ENCODE measurements around the gene SLC25A47. TPM values are rescaled to one million over a fixed set of nuclear protein-coding genes. Genes with fewer than 3 reads are reported as not detected.
A peak's percentile ranks its signal among the peaks of the same experiment; 100 is the strongest.

The SLC25A47 gene
- total and polyA plus RNA-seq, 8 donors, result 0.07 to 0.28 (median 0.12) TPM; not detected in 4

- no peaks in the 10 kb centered on the region for H3K36me3 ChIP-seq
- ATAC-seq (no peak), DNase-seq (peak in 1 of 6 donors; percentile 44), FAIRE-seq (no peak)
- peak overlapping the region in 2 of 4 donors; percentile 53 to 87 for H3K4me3 ChIP-seq
- intact Hi-C loops (cut with DNase I), result loop anchor here in 1 of 3 donors (10.0 kb wide), 1 partner anchor 91 kb away; the partner anchor contains the start of gene WDR25
- no peaks in the 10 kb centered on the region for H3K9me3 ChIP-seq
- no peaks in the 10 kb centered on the region for H3K4me1 ChIP-seq
- no peaks in the 10 kb centered on the region for H3K27me3 ChIP-seq
- TF ChIP-seq CTCF (IDR thresholded peaks at IDR 0.05), result no peak
- WGBS, 2 donors, result 58% methylated on average over 26 of the region's 26 CpGs
- peak overlapping the region in 3 of 4 donors; percentile 57 to 89 (median 69) for H3K27ac ChIP-seq
Observed at GRCh38 chr14:100283984-100284881, 38.9 kb upstream of the SLC25A47 start.

DNA sequence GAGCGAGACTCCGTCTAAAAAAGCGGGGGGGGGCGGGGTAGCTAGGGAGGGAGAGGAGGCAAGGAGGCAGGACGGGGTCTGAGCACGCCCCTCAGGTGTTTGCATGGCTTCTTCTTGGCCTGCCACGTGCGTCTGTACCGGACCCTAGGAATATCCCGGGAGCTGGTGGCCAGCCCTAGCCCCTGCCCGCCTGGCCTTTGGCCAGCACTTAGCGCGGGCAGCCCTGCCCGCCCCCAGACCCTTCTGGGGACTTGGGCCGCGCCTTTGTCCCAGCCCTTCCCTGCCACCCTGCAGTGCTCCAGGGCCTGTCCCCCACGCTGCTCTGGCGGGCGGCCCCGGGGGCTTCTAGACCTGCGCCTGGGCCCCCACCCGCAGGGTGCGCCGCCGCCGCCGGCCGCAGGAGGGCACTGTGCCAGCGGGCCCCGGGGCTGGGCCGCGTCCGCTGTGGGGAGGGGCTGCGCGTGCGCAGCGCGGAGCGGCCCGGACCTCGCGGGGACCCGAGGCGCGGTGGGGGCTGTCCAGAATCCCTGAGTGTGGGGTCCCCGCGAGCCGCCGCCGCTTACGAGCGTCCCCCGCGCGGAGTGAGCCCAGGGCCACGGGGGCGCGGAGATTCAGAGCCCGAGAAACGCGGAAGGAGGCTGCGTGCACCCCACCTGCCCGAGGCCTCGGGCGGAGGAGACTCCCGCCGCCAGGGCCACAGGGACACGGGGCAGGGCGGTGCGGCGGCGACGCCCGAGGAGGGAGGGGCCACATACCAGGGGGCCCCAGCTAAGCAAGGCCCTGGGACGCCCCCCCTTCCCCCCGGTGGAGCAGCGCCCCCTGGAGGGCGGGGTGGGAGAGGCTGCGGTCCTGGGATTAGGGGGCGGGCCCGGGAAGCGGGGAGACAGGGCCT lies 37.9 kb upstream of the SLC25A47 start:
- Histone ChIP-seq H3K4me3 (peak overlapping the region; percentile 41 to 87 (median 60)), H3K36me3 (no peaks in the 10 kb centered on the region), H3K27ac (peak overlapping the region; percentile 57 to 89 (median 78)), H3K27me3 (no peaks in the 10 kb centered on the region), H3K9me3 (no peaks in the 10 kb centered on the region), H3K4me1 (no peaks in the 10 kb centered on the region)
- ATAC-seq (peak; percentile 93 to 96 (median 96)), FAIRE-seq (no peak), DNase-seq (peak; percentile 59 to 95 (median 79))
- peak; percentile 55 to 68 (median 61) for TF ChIP-seq CTCF (IDR thresholded peaks at IDR 0.05)
- 0 to 1% methylated on average over 63 to 82 of the region's 82 CpGs for WGBS, 2 donors
- intact Hi-C loops (cut with DNase I), result loop anchor here in 1 of 3 donors (10.0 kb wide), 1 partner anchor 90 kb away; the partner anchor contains the start of gene WDR25

DNA sequence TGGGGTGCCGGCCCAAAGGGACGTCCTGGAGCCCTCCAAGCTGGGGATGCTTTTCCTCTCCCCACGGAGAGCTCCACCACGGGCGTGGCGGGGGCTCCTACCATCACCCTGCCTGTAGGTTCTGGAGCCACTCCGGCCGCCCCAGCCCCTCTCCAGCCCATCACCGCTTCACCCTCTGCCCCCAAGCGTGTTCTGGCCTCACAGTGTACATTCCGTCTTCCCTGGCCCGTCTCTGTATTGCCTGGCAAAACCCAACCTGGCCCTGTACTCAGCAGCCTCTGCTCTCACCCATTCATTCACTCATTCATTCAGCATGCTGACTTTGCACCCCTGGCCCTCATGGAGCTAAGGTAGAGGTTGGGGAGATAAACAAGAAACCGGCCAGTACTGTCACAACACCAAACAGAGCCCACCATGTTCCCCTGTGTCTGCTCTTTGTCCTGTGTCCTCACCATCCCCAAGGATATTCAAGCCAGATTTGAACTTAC lies 37.2 kb upstream of the SLC25A47 start:
- H3K36me3 ChIP-seq, result no peaks in the 10 kb centered on the region
- no peaks in the 10 kb centered on the region for H3K4me1 ChIP-seq
- intact Hi-C loops (cut with DNase I), result loop anchor here in 1 of 3 donors (10.0 kb wide), 1 partner anchor 89 kb away; the partner anchor contains the start of gene WDR25
- H3K4me3 ChIP-seq, result peak overlapping the region; percentile 41 to 87 (median 60)
- 23 to 33% methylated on average over 7 to 13 of the region's 13 CpGs for WGBS, 2 donors
- no peak for DNase-seq
- FAIRE-seq, result no peak
- H3K9me3 ChIP-seq, result no peaks in the 10 kb centered on the region
- H3K27ac ChIP-seq, result peak overlapping the region; percentile 57 to 89 (median 78)
- no peak for TF ChIP-seq CTCF (IDR thresholded peaks at IDR 0.05)
- peak in 1 of 4 donors; percentile 2 for ATAC-seq
- no peaks in the 10 kb centered on the region for H3K27me3 ChIP-seq

- H3K4me1 ChIP-seq, result no peaks in the 10 kb centered on the region
- intact Hi-C loops (cut with DNase I), result loop anchor here in 1 of 3 donors (10.0 kb wide), 1 partner anchor 88 kb away; the partner anchor contains the start of gene WDR25
Observed at GRCh38 chr14:100286484-100287191, 36.5 kb upstream of the SLC25A47 start.

More at GRCh38 chr14:100286484-100287191, 36.5 kb upstream of the SLC25A47 start:
- 69 to 75% methylated on average over 10 of the region's 10 CpGs for WGBS, 2 donors
- ATAC-seq (no peak), DNase-seq (peak in 2 of 6 donors; percentile 29 to 72), FAIRE-seq (no peak)
- Histone ChIP-seq H3K27ac (no peak overlapping the region), H3K4me3 (no peak overlapping the region), H3K27me3 (no peaks in the 10 kb centered on the region), H3K36me3 (peaks cover 0 to under 1% (median 0%) of the 10 kb centered on the region in 3 donors), H3K9me3 (no peaks in the 10 kb centered on the region)
- no peak for TF ChIP-seq CTCF (IDR thresholded peaks at IDR 0.05)
